HG02840 (cell line): ENCODE results near the gene ATP2B2.

ENCODE experiments used
- ATAC-seq: cut with Tn5 transposase; IDR thresholded peaks from one replicate; pipeline ENCODE4 v1.9.1; 2021; ENCODE audit warnings: mild to moderate bottlenecking, moderate library complexity, moderate number of reproducible peaks; ENCODE audit not compliant: unreplicated experiment, low FRiP score

ATP2B2 gene

DNA sequence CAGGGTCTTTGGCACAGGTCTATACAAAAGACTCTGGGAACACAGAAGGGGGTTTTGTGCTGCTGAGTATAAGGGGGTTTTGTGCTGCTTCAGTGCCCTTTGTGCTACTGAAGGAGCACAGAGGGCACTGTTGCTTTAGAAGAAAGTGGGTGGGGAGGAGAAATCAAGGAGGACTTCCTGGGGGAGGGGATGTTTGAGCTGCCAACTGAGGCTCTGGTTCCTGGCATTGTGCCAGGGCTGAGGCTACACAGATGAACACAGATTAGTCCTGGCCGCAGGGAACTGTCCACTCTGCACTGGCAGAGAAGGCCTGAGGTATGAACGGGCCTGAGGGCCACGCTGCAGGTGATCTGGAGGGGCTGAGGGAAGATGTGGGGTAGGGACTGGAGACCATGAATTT, 152.2 kb downstream of the ATP2B2 start:
- no peak for ATAC-seq

DNA sequence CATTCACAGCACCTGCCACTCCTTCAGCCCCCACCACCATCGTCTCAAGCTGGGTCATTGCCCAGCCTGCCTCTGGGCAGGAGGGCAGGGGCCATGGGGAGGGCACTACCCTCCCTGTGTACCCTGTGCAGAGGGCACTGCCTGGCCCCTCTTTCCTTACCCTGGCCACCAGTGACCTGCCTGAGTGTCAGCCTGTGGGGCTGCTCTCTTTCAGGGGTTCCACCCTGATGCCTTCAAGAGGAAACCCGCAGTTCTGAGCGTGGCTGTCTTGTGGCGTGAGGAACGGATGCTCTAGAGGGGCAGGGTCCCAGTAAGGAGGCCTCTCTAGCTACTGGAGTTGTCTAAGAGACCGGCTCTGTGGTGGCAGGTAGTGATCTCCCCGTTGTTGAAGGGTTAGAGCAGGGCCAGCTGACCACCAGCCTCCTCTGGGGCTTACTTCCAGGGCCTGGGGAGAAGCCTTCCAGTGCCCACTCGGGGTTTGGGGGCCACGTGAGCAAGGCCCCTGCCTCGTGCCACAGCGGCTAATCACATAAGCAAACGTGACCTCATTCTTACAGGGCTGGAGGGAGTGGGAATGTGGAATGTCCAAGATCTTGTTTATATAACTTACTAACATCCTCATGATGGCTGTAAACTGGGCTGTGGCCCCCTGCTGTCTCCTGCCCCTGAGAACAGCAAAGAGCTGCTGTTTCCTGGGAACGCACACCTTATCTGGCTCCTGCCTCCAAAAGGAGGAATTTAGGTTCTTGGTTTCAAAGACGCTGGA, 153.1 kb downstream of the ATP2B2 start:
- no peak for ATAC-seq

DNA sequence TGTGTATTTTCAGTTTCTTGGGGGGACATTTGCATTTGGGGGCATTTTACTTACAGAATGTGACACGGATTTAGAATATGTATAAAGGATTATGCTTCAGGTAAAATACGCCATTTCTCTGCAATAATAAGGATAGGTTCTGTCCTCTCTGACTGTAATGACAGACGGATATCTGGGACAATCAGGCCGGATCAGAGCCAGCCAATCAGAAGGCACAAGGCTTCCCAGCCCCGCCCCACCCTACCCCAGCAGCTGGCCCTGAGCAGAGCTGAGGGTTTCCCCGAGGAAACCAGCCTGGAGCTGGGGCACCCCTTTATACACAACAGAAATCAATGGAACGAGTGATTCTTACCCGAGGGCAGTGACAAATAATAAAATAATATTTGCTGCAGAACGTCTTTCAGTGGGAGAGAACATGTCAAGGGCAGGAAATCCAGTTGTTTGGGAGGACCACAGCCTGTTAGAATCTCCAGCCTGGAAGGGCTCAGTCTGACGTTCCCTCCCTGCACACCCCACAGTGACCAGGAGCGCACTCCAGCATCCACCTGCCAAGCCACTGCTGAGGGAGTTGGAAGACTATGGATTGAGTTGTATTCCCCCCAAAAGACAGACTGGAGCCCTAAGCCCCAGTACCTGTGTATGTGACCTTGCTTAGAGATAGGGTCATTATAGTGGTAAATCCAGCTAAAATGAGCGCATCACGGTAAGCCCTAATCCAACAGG, 154.2 kb downstream of the ATP2B2 start:
- ATAC-seq: no peak

DNA sequence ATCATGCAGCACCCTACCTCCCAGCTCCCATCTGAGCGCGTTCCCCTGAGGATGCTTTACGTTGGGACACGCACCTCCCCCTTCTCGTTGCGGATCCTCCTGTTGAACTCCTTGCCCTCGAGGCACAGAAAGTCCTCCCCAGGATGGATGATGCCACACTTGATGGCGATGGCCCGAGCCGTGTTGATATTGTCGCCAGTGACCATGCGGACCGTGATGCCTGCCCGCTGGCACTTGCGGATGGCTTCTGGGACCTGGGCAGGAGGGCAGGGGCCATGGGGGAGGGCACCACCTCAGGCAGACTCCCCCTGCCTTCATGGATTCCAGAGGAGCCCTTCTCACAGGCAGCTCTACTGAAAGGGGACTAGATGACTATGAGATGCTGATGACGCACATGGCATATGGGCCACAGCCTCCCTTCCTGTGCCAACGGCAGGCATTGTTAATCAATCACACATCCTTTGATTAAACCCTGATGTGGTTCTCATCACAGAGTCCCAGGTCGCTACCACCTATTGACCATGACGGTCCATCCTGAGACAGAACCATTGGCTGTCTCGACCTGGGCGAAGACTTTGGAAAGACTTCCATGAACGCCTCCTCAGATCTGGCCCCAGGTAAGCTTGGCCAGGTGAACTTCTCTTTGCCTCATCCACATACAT, 154.9 kb downstream of the ATP2B2 start:
- no peak for ATAC-seq

DNA sequence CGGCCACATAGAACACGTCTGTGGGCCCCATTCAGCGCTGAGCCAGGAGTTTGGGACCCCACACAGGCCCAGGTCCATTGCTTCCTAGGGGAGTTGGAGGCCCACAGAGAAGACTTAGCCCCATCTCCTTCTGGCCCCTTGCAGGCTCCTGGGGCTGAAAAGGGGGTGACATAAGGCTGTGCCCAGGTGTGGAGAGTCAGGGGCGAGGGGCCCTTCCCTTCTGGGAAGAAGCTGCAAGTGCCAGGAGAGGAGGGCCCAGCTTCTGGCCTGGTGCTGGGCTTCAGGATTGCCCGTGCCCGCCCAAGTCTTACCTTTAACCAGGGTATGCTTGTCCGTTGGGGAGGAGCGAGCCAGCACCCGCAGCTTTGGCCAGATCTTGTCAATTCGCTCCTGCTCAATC, 155.6 kb downstream of the ATP2B2 start:
- ATAC-seq: no peak

DNA sequence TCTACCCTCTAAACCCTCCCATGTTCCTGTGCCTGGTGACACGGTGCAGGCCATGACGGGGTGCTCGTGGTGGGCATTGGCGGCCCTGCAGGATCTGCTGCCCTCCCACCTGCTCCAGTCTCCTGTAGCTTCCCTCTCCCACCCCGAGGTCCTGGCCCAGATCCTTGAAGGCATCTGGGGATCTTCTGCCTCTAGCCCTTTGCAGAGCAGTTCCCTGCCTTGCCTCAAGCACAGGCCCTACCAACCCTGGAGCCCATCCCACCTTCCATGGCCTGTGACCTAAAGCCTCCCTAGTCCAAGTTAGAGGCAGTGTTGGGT, 157.0 kb downstream of the ATP2B2 start:
- ATAC-seq: no peak

GRCh38 chr3:10347648-10348403, 157.6 kb downstream of the ATP2B2 start:
- no peak for ATAC-seq

- ATAC-seq: no peak
These were observed 159.5 kb downstream of the ATP2B2 start for GRCh38 chr3:10345911-10346310.

GRCh38 chr3:10344944-10345575, 160.3 kb downstream of the ATP2B2 start:
- no peak for ATAC-seq

GRCh38 chr3:10344147-10344943, 161.0 kb downstream of the ATP2B2 start:
- ATAC-seq: no peak

DNA sequence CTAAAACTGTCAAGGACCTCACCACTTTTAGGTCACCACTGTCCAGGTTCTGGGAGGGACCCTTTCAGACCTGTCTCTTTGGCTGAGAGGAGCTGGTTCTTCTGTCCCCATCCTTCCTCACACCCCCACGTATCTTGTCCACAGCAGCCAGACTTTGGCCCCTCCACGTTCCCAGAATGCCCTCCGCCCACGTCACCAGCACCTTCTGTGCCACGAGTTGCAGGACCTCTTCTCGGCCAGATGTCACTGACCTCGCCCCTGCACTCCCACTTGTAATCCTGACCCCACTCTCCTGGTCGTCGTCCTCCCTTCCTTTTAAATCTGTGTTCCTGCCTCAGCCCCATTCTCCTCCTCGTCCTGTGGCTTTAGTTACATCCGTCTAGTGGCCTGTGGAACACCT, 161.9 kb downstream of the ATP2B2 start:
- ATAC-seq: no peak

- no peak for ATAC-seq
These were observed 162.6 kb downstream of the ATP2B2 start for GRCh38 chr3:10342781-10343180.

DNA sequence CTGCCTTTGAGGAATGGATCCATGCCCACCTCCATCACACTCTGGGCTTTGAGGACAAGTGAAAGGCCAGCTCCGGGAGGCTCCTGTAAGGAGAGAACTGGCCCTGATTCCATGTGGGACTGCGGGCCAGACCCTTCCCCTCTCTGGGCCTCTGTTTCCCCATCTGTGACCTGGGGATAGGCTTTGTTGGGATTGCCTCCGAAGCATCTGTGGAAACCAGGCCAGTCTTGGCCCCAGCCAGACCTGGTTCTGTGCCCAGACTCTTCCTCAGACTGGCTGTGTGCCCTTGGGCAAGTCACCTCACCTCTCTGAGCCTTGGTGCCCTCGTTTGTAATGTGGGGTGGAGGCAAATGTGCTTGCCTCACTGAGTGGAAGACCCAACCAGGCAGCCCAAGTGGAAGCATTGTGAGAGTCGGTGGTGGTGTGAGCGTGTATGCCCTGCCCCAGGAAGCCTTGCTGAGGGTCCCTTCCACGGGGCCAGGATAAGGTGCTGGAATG, 163.4 kb downstream of the ATP2B2 start:
- ATAC-seq: no peak

GRCh38 chr3:10340476-10340875, 164.9 kb downstream of the ATP2B2 start:
- ATAC-seq: no peak

DNA sequence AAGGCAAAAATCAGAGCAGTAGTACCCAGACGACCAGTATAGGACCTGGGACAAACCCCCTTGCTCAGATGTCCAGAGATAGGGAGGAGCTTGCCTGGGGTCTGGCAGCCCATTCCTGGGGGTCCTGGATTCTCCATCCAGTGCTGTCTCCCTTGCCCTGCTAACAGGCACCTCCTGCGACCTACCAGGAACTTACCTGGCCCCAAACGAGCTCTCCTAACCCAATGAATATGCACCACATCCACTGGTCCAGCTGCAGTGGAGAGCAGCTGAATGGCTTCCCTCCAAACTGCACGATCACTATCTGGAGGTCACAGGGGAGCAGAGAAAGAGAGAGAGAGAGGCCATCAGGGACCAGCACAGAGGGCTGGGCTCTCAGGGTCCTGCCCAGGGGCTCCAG, 165.3 kb downstream of the ATP2B2 start:
- no peak for ATAC-seq

DNA sequence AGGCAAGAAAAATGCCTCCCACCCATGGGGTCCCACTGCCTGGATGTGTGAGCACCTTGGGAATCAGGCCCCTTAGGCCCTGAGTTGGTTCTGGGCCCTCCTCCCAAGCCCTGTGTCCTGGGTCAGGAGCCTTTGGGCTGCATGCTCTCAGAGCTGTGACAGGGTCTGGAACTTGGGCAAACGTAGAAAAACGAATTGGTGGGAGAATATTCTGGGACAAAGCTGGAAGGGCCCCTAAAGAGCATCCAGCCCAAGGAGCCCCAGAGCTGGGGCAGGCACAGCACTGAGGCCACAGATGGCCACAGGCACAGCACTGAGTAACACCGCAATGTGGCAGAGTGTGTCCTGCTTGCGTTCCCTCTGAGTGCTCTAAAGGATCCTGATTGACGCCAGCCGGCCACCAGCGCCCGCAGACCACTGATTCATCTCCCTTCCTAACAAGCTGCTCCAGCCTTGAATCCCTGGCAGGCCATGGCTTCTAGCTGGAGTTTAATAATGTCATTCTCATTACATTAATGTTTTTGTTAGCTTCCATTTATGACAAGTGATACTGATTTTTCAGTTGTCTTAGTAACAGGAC, 165.9 kb downstream of the ATP2B2 start:
- ATAC-seq: no peak

DNA sequence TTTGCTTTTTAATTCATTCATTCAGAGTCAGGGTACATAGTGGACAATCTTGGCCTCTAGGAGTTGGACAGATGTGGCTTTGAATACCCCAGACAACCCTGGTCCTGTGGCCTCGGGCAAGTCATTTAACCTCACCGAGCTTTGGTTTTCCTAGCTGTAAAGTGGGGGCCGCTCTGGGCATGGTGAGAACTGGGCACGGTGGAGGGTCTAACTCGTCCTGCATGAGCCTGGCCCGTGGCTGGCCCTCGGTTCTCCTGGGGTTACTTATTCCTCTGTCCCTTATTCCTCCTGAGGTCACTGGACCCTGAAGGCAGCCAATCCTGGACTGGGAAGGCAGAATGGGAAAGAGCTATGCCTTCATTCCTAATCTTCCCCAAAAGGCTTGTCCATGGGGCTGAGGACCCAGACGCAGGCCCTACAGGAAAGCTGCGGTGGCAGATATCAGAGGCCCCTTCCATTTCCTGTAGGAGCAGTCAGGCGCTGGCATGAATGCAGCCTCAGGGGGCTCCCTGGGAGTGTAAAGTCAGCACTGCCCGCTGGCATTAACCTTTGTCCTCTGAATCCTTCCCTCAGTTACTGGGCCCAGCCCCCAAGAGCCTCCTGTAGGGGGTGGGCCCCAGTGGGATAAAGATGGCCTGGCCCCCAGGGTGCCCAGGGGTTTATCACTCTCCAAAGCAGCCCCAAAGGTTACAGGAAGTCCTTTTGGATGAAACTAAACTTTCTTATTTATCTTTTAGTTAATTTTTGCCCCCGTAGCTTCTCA, 166.6 kb downstream of the ATP2B2 start:
- ATAC-seq: no peak

DNA sequence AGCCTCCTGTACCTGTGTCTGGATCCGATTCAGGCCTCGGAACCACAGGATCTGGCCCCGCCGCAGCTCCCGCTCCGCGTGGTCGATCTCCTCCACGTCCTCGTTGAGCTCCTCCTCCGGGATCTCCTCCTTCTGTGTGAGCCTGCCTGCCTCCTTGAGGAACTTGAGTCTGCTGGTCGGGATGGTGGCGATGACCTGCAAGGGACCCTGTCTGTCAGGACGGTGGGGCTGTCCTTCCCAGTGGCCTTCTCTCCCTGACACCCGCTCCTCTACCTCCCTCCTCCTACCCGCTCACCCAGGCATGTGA, 167.3 kb downstream of the ATP2B2 start:
- no peak for ATAC-seq
